OCI-LY1 (cell line): ENCODE measurements around the gene AKT3.

Experiments used
- H2AFZ ChIP-seq: fragments of 200-600 bp; sonication (generic), shearing (Covaris generic); 2 replicates; pipeline ENCODE4 v1.6.0; 2014; ENCODE audit warnings: antibody characterized with exemption, mild to moderate bottlenecking, low read length
- H3F3A ChIP-seq: fragments of 200-600 bp; sonication (generic), shearing (Covaris generic); 2 replicates; pipeline ENCODE4 v1.6.0; 2014; ENCODE audit warnings: mild to moderate bottlenecking, antibody characterized with exemption, low read length, moderate library complexity; ENCODE audit not compliant: insufficient read depth
- H3K27ac ChIP-seq: fragments of 200-600 bp; sonication (generic); 2 replicates; pipeline ENCODE4 v1.5.1; 2014; ENCODE audit warnings: low read length, mixed run types, mild to moderate bottlenecking, low read depth; ENCODE audit not compliant: poor library complexity, severe bottlenecking
- H3K27me3 ChIP-seq: fragments of 200-600 bp; sonication (generic); 2 replicates; pipeline ENCODE4 v1.6.0; 2014; ENCODE audit warnings: antibody characterized with exemption, mild to moderate bottlenecking, low read length, moderate library complexity; ENCODE audit not compliant: insufficient read depth
- H3K36me3 ChIP-seq: fragments of 200-600 bp; sonication (generic); 2 replicates; pipeline ENCODE4 v1.6.1; 2014; ENCODE audit warnings: mild to moderate bottlenecking, antibody characterized with exemption, low read length, moderate library complexity, mixed read lengths; ENCODE audit not compliant: insufficient read depth
- H3K4me1 ChIP-seq: fragments of 200-600 bp; sonication (generic); 2 replicates; pipeline ENCODE4 v1.5.1; 2014; ENCODE audit warnings: mild to moderate bottlenecking, low read length, moderate library complexity; ENCODE audit not compliant: insufficient read depth, severe bottlenecking
- H3K4me2 ChIP-seq: fragments of 200-600 bp; sonication (generic), shearing (Covaris generic); 2 replicates; pipeline ENCODE4 v1.6.1; 2014; ENCODE audit warnings: low read length
- H3K4me3 ChIP-seq: fragments of 200-600 bp; sonication (generic); 2 replicates; pipeline ENCODE4 v1.5.1; 2014; ENCODE audit warnings: low read length, low read depth, mild to moderate bottlenecking, mixed read lengths; ENCODE audit not compliant: poor library complexity, severe bottlenecking
- H3K79me2 ChIP-seq: fragments of 200-600 bp; shearing (Covaris generic); 2 replicates; pipeline ENCODE4 v1.6.1; 2016; ENCODE audit warnings: mixed run types, low read length, mixed read lengths; ENCODE audit not compliant: insufficient read depth
- H3K9ac ChIP-seq: fragments of 200-600 bp; sonication (generic), shearing (Covaris generic); 2 replicates; pipeline ENCODE4 v1.6.1; 2014; ENCODE audit warnings: mild to moderate bottlenecking, low read length, mixed read lengths
- H3K9me2 ChIP-seq: fragments of 200-600 bp; sonication (generic), shearing (Covaris generic); 2 replicates; pipeline ENCODE4 v1.6.1; 2014; ENCODE audit warnings: low read depth, mild to moderate bottlenecking, low read length, mixed read lengths
- H3K9me3 ChIP-seq: fragments of 200-600 bp; shearing (Covaris generic); 2 replicates; pipeline ENCODE4 v1.6.1; 2014; ENCODE audit warnings: low read length, mixed read lengths
- H4K20me1 ChIP-seq: fragments of 200-600 bp; sonication (generic), shearing (Covaris generic); 2 replicates; pipeline ENCODE4 v1.6.0; 2016; ENCODE audit warnings: mild to moderate bottlenecking, low read length; ENCODE audit not compliant: insufficient read depth
- CTCF ChIP-seq: fragments of 200-600 bp; sonication (generic), shearing (Covaris generic); IDR thresholded peaks from 2 replicates; pipeline ENCODE4 v1.5.1; 2017; ENCODE audit warnings: mild to moderate bottlenecking, antibody characterized with exemption, low read length, moderate library complexity, mixed read lengths
- EZH2 ChIP-seq: fragments of 200-600 bp; sonication (generic), shearing (Covaris generic); IDR thresholded peaks from 2 replicates; pipeline ENCODE4 v1.8.0; 2017; ENCODE audit warnings: borderline replicate concordance, mixed run types, mild to moderate bottlenecking, antibody characterized with exemption, low read length, moderate library complexity, mixed read lengths

AKT3 gene

GRCh38 chr1:243507001-243507671 is 342.9 kb downstream of the AKT3 start:
- Histone ChIP-seq H3K4me2 (no peak overlapping the region), H3K9ac (no peak overlapping the region), H3F3A (no peaks in the 10 kb centered on the region), H3K4me1 (no peaks in the 10 kb centered on the region), H3K79me2 (no peaks in the 10 kb centered on the region), H3K9me3 (no peaks in the 10 kb centered on the region), H2AFZ (no peak overlapping the region), H3K27me3 (no peaks in the 10 kb centered on the region), H3K4me3 (no peak overlapping the region), H3K9me2 (no peaks in the 10 kb centered on the region), H3K27ac (no peak overlapping the region), H4K20me1 (no peaks in the 10 kb centered on the region), H3K36me3 (no peaks in the 10 kb centered on the region)
- TF ChIP-seq EZH2 (no peak), CTCF (no peak)

DNA sequence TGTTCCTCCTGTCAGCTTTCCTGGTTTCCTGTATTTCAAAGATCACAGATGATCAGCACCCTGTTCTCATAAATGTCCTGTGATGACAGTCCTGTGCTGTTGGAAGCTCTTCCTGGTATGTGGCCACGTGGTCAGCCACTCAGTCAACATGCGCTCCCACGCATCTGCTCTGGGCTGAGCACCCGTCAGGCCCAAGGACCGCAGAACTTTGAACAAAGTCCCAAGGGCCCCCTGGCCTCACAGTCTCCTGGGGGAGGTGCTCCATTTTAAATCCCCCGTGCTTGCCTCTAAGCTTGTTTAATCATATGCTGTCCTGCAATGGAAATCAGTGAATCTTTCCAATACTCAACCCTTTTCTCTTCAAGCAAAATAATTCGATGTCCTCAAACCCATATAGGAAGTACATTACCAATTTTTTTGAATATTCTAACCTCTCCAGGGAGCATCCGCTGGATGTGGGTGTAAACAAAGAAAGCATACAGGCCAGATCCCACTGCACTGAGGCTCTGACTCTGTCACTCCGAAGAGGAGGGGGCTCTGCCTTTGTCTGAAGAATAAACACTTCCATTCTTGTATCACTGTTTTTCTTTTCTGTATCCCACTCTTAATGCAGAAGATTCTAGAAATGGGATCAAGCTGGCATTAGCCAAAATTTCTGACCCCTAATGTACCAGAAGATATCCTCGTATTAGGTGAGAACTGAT is 343.9 kb downstream of the AKT3 start:
- no peaks in the 10 kb centered on the region for H3K9me2 ChIP-seq
- no peak overlapping the region for H3K9ac ChIP-seq
- no peaks in the 10 kb centered on the region for H3K4me1 ChIP-seq
- TF ChIP-seq EZH2 (no peak), CTCF (no peak)
- no peaks in the 10 kb centered on the region for H3K9me3 ChIP-seq
- H3K36me3 ChIP-seq: no peaks in the 10 kb centered on the region
- H3K27me3 ChIP-seq: no peaks in the 10 kb centered on the region
- no peak overlapping the region for H2AFZ ChIP-seq
- no peaks in the 10 kb centered on the region for H3K79me2 ChIP-seq
- no peaks in the 10 kb centered on the region for H3F3A ChIP-seq
- H4K20me1 ChIP-seq: no peaks in the 10 kb centered on the region
- H3K4me3 ChIP-seq: no peak overlapping the region
- H3K27ac ChIP-seq: no peak overlapping the region
- H3K4me2 ChIP-seq: no peak overlapping the region

GRCh38 chr1:243503155-243503554 is 346.9 kb downstream of the AKT3 start:
- no peak for TF ChIP-seq EZH2
- TF ChIP-seq CTCF: no peak

More at GRCh38 chr1:243503155-243503554, 346.9 kb downstream of the AKT3 start:
- H3K79me2 ChIP-seq: no peaks in the 10 kb centered on the region
- H3K27ac ChIP-seq: no peak overlapping the region
- H3K9me2 ChIP-seq: no peaks in the 10 kb centered on the region
- H3K9me3 ChIP-seq: no peaks in the 10 kb centered on the region
- no peaks in the 10 kb centered on the region for H3F3A ChIP-seq
- H3K9ac ChIP-seq: no peak overlapping the region
- no peak overlapping the region for H3K4me3 ChIP-seq
- no peaks in the 10 kb centered on the region for H4K20me1 ChIP-seq
- H3K4me2 ChIP-seq: no peak overlapping the region
- no peaks in the 10 kb centered on the region for H3K4me1 ChIP-seq
- no peaks in the 10 kb centered on the region for H3K36me3 ChIP-seq
- H2AFZ ChIP-seq: no peak overlapping the region
- no peaks in the 10 kb centered on the region for H3K27me3 ChIP-seq
